SK-N-MC (cell line): ENCODE results near the gene LRMDA.

Experiments used
- DNase-seq: peaks from one replicate; pipeline ENCODE4 v3.0.0-alpha.2; 2011; ENCODE audit warnings: low read depth, low spot score
- H3K27ac ChIP-seq: fragments of 200-600 bp; sonication (generic); 2 replicates; pipeline ENCODE4 v1.5.1; 2016; ENCODE audit warnings: mixed run types
- H3K36me3 ChIP-seq: fragments of 200-600 bp; sonication (generic); 2 replicates; pipeline ENCODE4 v1.6.1; 2017; ENCODE audit warnings: antibody characterized with exemption, low read length, mixed read lengths; ENCODE audit not compliant: insufficient read depth
- H3K4me3 ChIP-seq: fragments of 200-600 bp; sonication (generic); 2 replicates; pipeline ENCODE4 v1.5.1; 2016
- H3K9ac ChIP-seq: fragments of 200-600 bp; sonication (generic); 2 replicates; pipeline ENCODE4 v1.8.0; 2017; ENCODE audit warnings: mixed run types, mixed read lengths; ENCODE audit not compliant: insufficient read length
- H3K9me3 ChIP-seq: fragments of 200-600 bp; sonication (generic); 2 replicates; pipeline ENCODE4 v1.6.1; 2017; ENCODE audit warnings: low read depth, mild to moderate bottlenecking, antibody characterized with exemption, low read length, moderate library complexity, mixed read lengths
- EZH2 ChIP-seq: fragments of 200-600 bp; sonication (generic); IDR thresholded peaks from one replicate; pipeline ENCODE4 v1.6.1; 2017; ENCODE audit warnings: antibody characterized with exemption
- FOXP2 ChIP-seq: optimal IDR thresholded peaks from 2 replicates; pipeline ENCODE3; 2011; ENCODE audit warnings: mild to moderate bottlenecking, moderate library complexity; ENCODE audit not compliant: insufficient read depth; ENCODE audit errors: extremely low read length, control extremely low read depth
- POLR2AphosphoS5 ChIP-seq: IDR thresholded peaks from 2 replicates; pipeline ENCODE4 v1.6.1; 2012; ENCODE audit warnings: mild to moderate bottlenecking, low read depth, low read length, borderline replicate concordance

The LRMDA gene

GRCh38 chr10:75417522-75417927 is 13.9 kb upstream of the LRMDA start:
- no peaks in the 10 kb centered on the region for H3K9me3 ChIP-seq
- H3K27ac ChIP-seq: no peak overlapping the region
- TF ChIP-seq EZH2 (no peak), FOXP2 (no peak), POLR2AphosphoS5 (no peak)
- DNase-seq: no peak
- no peak overlapping the region for H3K4me3 ChIP-seq
- no peaks in the 10 kb centered on the region for H3K36me3 ChIP-seq
- no peak overlapping the region for H3K9ac ChIP-seq

DNA sequence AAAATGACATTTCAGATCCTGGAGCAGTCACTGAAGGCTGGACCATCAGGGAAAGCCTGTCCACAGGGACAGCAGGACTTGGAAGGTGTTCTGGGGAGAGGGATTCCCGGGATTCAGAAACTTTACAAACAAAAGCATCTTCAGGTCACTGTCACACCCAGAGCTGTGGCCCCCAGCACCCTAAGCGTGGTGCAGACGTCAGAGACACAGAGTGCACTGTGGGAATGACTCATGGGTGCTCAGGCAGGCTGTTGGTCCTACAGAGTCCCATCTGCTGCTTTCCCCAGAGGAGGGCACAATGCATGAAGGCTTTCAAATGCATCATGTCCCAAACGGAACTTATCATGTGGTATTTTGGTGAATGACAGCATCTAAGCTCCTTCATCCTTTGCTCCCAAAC is 13.1 kb upstream of the LRMDA start:
- Histone ChIP-seq H3K27ac (no peak overlapping the region), H3K9ac (no peak overlapping the region), H3K36me3 (no peaks in the 10 kb centered on the region), H3K9me3 (no peaks in the 10 kb centered on the region), H3K4me3 (no peak overlapping the region)
- TF ChIP-seq POLR2AphosphoS5: no peak
- TF ChIP-seq EZH2: no peak
- no peak for TF ChIP-seq FOXP2
- DNase-seq: no peak

DNA sequence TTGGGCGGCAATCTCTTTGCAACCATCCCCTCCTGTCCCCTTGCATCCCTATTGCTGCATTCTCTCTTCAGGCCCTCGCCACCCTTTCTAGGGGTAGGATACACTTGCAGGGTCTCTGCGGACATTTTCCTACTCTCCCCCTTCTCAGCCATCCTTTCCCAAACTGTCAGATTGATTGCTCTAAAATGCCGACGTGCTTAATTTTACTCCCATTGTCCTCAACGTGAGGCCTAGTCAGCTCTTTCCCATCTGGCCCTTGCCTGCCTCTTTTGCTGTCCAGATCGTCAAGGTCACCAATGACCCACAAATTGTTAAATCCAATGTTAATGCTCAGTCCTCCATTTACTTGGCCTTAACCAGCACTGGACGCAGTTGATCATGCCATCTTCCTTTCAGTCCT is 12.7 kb upstream of the LRMDA start:
- H3K4me3 ChIP-seq: no peak overlapping the region
- no peak for DNase-seq
- no peaks in the 10 kb centered on the region for H3K36me3 ChIP-seq
- TF ChIP-seq FOXP2 (no peak), EZH2 (no peak), POLR2AphosphoS5 (no peak)
- H3K9ac ChIP-seq: no peak overlapping the region
- no peaks in the 10 kb centered on the region for H3K9me3 ChIP-seq
- no peak overlapping the region for H3K27ac ChIP-seq

DNA sequence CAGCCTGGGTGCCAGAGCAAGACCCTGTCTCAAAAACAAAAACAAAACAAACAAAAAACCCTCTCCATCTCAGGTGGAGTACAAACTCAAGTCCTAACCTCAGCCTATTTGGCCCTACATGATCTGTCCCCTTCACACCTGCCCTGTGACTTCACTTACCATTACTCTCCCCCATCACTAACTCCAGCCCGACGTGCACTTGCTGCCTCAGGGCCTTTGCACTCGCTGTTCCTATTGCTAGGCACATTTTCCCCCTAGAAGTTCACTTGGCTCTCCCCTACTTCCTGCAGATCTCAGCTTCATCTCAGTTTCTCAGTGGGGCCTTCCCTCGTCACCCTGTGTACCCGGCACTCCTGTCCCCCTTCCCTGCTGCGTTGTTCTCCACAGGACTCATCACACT is 8.5 kb upstream of the LRMDA start:
- TF ChIP-seq POLR2AphosphoS5: no peak
- Histone ChIP-seq H3K27ac (no peak overlapping the region), H3K9me3 (no peaks in the 10 kb centered on the region), H3K4me3 (no peak overlapping the region), H3K9ac (no peak overlapping the region), H3K36me3 (no peaks in the 10 kb centered on the region)
- DNase-seq: no peak

- no peaks in the 10 kb centered on the region for H3K9me3 ChIP-seq
- DNase-seq: no peak
- H3K27ac ChIP-seq: no peak overlapping the region
- no peak overlapping the region for H3K9ac ChIP-seq
- no peak for TF ChIP-seq EZH2
- no peak for TF ChIP-seq POLR2AphosphoS5
- no peak for TF ChIP-seq FOXP2
- H3K36me3 ChIP-seq: no peaks in the 10 kb centered on the region
- no peak overlapping the region for H3K4me3 ChIP-seq
Measured at GRCh38 chr10:75424571-75424970, 6.9 kb upstream of the LRMDA start.

- TF ChIP-seq EZH2 (no peak), POLR2AphosphoS5 (no peak), FOXP2 (no peak)
- Histone ChIP-seq H3K9me3 (no peaks in the 10 kb centered on the region), H3K36me3 (no peaks in the 10 kb centered on the region), H3K4me3 (no peak overlapping the region), H3K27ac (no peak overlapping the region), H3K9ac (no peak overlapping the region)
- DNase-seq: no peak
Measured at GRCh38 chr10:75425291-75426079, 5.9 kb upstream of the LRMDA start.

DNA sequence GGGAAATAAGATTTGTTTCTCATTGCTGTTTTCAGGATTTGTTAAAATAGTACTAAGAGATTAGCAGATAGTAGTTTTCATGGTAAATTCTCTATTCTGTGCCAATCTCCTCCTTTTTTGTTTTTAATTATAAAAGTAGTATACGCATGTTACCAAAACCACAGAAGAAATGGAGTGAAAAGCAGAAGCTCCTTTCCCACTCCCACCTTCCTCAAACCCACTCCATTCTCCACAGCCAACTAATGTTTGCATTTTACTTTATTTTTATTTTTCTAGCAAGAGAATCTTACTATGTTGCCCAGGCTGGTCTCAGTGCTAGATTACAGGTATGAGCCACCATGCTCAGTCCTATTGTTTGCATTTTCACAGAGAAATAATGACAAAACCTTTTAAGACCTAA is 4.5 kb upstream of the LRMDA start:
- H3K36me3 ChIP-seq: no peaks in the 10 kb centered on the region
- no peak overlapping the region for H3K27ac ChIP-seq
- H3K9ac ChIP-seq: no peak overlapping the region
- H3K4me3 ChIP-seq: no peak overlapping the region
- no peaks in the 10 kb centered on the region for H3K9me3 ChIP-seq
- TF ChIP-seq POLR2AphosphoS5 (no peak), FOXP2 (no peak), EZH2 (no peak)
- no peak for DNase-seq

DNA sequence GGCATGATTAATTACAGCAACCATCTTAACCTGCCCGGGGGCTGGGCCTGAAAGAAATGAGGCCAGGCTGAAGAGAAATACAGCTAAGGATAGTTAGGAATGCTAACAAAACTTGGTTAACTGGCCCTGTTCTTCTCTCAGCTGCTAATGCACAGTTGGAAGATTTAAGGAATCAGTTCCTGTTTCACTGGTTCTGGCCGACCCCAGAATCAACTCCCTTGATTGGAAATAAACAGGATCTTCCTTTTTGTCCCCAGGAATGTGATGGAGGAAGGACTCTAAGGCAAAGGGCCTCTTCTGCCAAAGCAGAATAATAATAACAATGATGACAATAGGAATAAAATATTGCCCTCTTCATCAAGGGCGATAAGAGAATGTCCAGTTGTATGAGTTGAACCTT is 3.5 kb upstream of the LRMDA start:
- Histone ChIP-seq H3K4me3 (no peak overlapping the region), H3K9ac (no peak overlapping the region), H3K9me3 (no peaks in the 10 kb centered on the region), H3K36me3 (no peaks in the 10 kb centered on the region), H3K27ac (no peak overlapping the region)
- DNase-seq: no peak
- TF ChIP-seq FOXP2 (no peak), EZH2 (no peak), POLR2AphosphoS5 (no peak)
